IMR-90 (cell line): ENCODE results near the gene C1orf105. TPM values are rescaled to one million over a fixed set of nuclear protein-coding genes. Genes with fewer than 3 reads are reported as not detected.

Source experiments
- ATAC-seq: fragments of 200-7000 bp; cut with Tn5 transposase; 2 replicates; pipeline ENCODE4 v1.9.1; 2020; ENCODE audit warnings: low read depth, mild to moderate bottlenecking, moderate library complexity
- BruUV-seq: library from RNA; stranded (reverse); fragments of 400-500 nt; replicated peaks from 2 replicates; lab custom pipeline; 2021; lab: Mats Ljungman, UMichigan
- CTCF ChIA-PET: fragments of 300-600 bp; formaldehyde crosslinking; extraction: SDS; loops from one replicate; lab custom pipeline; 2021; ENCODE audit warnings: antibody characterized with exemption; lab: Yijun Ruan, JAX
- POLR2A ChIA-PET: fragments of 300-600 bp; sonication (Branson Sonifier 250); formaldehyde crosslinking; loops from one replicate; lab custom pipeline; 2022; ENCODE audit warnings: antibody characterized with exemption; ENCODE audit not compliant: unreplicated experiment; lab: Charles Lee
- DNase-seq: peaks from one replicate; pipeline ENCODE4 v3.0.0; 2013
- H2AFZ ChIP-seq: replicated peaks from 2 replicates; pipeline ENCODE3; 2013; ENCODE audit warnings: low read length, mild to moderate bottlenecking; ENCODE audit not compliant: poor library complexity
- H2AK5ac ChIP-seq: 2 replicates; pipeline ENCODE4 v1.6.1; 2013; ENCODE audit warnings: low read depth, low read length, inconsistent platforms
- H2AK9ac ChIP-seq: replicated peaks from 2 replicates; pipeline ENCODE3; 2013; ENCODE audit warnings: mild to moderate bottlenecking, low read depth, low read length, moderate library complexity; ENCODE audit not compliant: poor library complexity
- H2BK120ac ChIP-seq: 2 replicates; pipeline ENCODE4 v1.6.1; 2013; ENCODE audit warnings: low read depth, low read length, inconsistent platforms
- H2BK15ac ChIP-seq: 3 replicates; pipeline ENCODE4 v1.6.1; 2013; ENCODE audit warnings: low read depth, low read length, inconsistent platforms
- H2BK20ac ChIP-seq: 2 replicates; pipeline ENCODE4 v1.6.1; 2013; ENCODE audit warnings: low read depth, mild to moderate bottlenecking, inconsistent platforms, low read length, moderate library complexity
- H2BK5ac ChIP-seq: 2 replicates; pipeline ENCODE4 v1.6.1; 2013; ENCODE audit warnings: mild to moderate bottlenecking, low read depth, low read length, inconsistent platforms; ENCODE audit not compliant: poor library complexity, severe bottlenecking
- H3K14ac ChIP-seq: replicated peaks from 2 replicates; pipeline ENCODE4 v1.6.1; 2013; ENCODE audit warnings: low read depth, low read length, inconsistent platforms
- H3K18ac ChIP-seq: 2 replicates; pipeline ENCODE4 v1.6.1; 2013; ENCODE audit warnings: low read depth, low read length, control low read depth
- H3K23ac ChIP-seq: 2 replicates; pipeline ENCODE4 v1.6.1; 2013; ENCODE audit warnings: low read depth, low read length, inconsistent platforms
- H3K27ac ChIP-seq: 2 replicates; pipeline ENCODE4 v1.5.1; 2013; ENCODE audit warnings: mild to moderate bottlenecking, control low read depth, low read length; ENCODE audit not compliant: insufficient read depth
- H3K27me3 ChIP-seq: 2 replicates; pipeline ENCODE4 v1.6.1; 2013; ENCODE audit warnings: low read length; ENCODE audit not compliant: control insufficient read depth, insufficient read depth
- H3K36me3 ChIP-seq: 2 replicates; pipeline ENCODE4 v1.6.1; 2013; ENCODE audit warnings: low read length, mixed read lengths; ENCODE audit not compliant: control insufficient read depth, insufficient read depth
- H3K4ac ChIP-seq: 2 replicates; pipeline ENCODE4 v1.6.1; 2013; ENCODE audit warnings: low read depth, low read length, inconsistent platforms
- H3K4me1 ChIP-seq: 2 replicates; pipeline ENCODE4 v1.6.1; 2013; ENCODE audit warnings: low read length, mixed read lengths; ENCODE audit not compliant: control insufficient read depth, insufficient read depth
- H3K4me2 ChIP-seq: 2 replicates; pipeline ENCODE4 v1.6.1; 2013; ENCODE audit warnings: low read depth, mild to moderate bottlenecking, control low read depth, low read length, moderate library complexity
- H3K4me3 ChIP-seq: 2 replicates; pipeline ENCODE4 v1.5.1; 2013; ENCODE audit warnings: low read depth, mild to moderate bottlenecking, control low read depth, low read length, moderate library complexity; ENCODE audit not compliant: insufficient read depth
- H3K56ac ChIP-seq: 2 replicates; pipeline ENCODE4 v1.6.1; 2013; ENCODE audit warnings: low read length, inconsistent platforms; ENCODE audit not compliant: insufficient read depth; ENCODE audit errors: extremely low read depth
- H3K79me1 ChIP-seq, 2 experiments: 2 replicates each; pipeline ENCODE4 v1.6.1; 2013; ENCODE audit warnings: low read length in 2 of 2, inconsistent platforms in 1 of 2, low read depth in 1 of 2
- H3K9ac ChIP-seq: 2 replicates; pipeline ENCODE4 v1.6.1; 2013; ENCODE audit warnings: low read depth, low read length, control low read depth
- H3K9me1 ChIP-seq: 2 replicates; pipeline ENCODE4 v1.6.1; 2013; ENCODE audit warnings: low read length, inconsistent platforms; ENCODE audit not compliant: insufficient read depth
- H3K9me3 ChIP-seq: 2 replicates; pipeline ENCODE4 v1.6.1; 2013; ENCODE audit warnings: low read length; ENCODE audit not compliant: control insufficient read depth, insufficient read depth
- H4K20me1 ChIP-seq: 2 replicates; pipeline ENCODE4 v1.6.1; 2013; ENCODE audit warnings: low read length, inconsistent platforms; ENCODE audit not compliant: insufficient read depth
- H4K5ac ChIP-seq: 2 replicates; pipeline ENCODE4 v1.6.1; 2013; ENCODE audit warnings: mild to moderate bottlenecking, low read depth, low read length, control low read depth
- H4K8ac ChIP-seq, 2 experiments: 2 replicates each; pipeline ENCODE4 v1.6.1; 2013; ENCODE audit warnings: low read depth in 2 of 2, low read length in 2 of 2, control low read depth in 1 of 2, inconsistent platforms in 1 of 2
- H4K91ac ChIP-seq: 2 replicates; pipeline ENCODE4 v1.6.1; 2013; ENCODE audit warnings: low read depth, low read length, inconsistent platforms; ENCODE audit not compliant: insufficient read depth
- BHLHE40 ChIP-seq: fragments of 150-350 bp; IDR thresholded peaks from 2 replicates; pipeline ENCODE4 v1.6.1; 2016; ENCODE audit warnings: mild to moderate bottlenecking, low read depth, low read length
- CHD1 ChIP-seq: IDR thresholded peaks from 2 replicates; pipeline ENCODE4 v1.6.1; 2012; ENCODE audit warnings: low read depth, low read length, improper control_type of control experiment
- CTCF ChIP-seq: conservative IDR thresholded peaks from 2 replicates; pipeline ENCODE4 v1.5.1; 2012; ENCODE audit warnings: mild to moderate bottlenecking, low read depth, low read length, improper control_type of control experiment
- FOS ChIP-seq: fragments of 150-350 bp; IDR thresholded peaks from 2 replicates; pipeline ENCODE4 v1.6.1; 2016; ENCODE audit warnings: low read depth, low read length
- MAFK ChIP-seq: IDR thresholded peaks from 2 replicates; pipeline ENCODE4 v1.6.1; 2012; ENCODE audit warnings: low read depth, low read length, improper control_type of control experiment
- MAZ ChIP-seq: IDR thresholded peaks from 2 replicates; pipeline ENCODE4 v1.6.1; 2012; ENCODE audit warnings: low read depth, mild to moderate bottlenecking, low read length, improper control_type of control experiment, moderate library complexity, borderline replicate concordance
- MXI1 ChIP-seq: IDR thresholded peaks from 2 replicates; pipeline ENCODE4 v1.6.1; 2012; ENCODE audit warnings: low read depth, mild to moderate bottlenecking, low read length, moderate library complexity, borderline replicate concordance
- NFE2L2 ChIP-seq: fragments of 150-350 bp; IDR thresholded peaks from 2 replicates; pipeline ENCODE4 v1.6.1; 2016; ENCODE audit warnings: low read depth, mild to moderate bottlenecking, low read length
- POLR2A ChIP-seq: IDR thresholded peaks from 2 replicates; pipeline ENCODE4 v1.6.1; 2012; ENCODE audit warnings: mild to moderate bottlenecking, low read depth, low read length
- RCOR1 ChIP-seq: IDR thresholded peaks from 2 replicates; pipeline ENCODE4 v1.6.1; 2012; ENCODE audit warnings: mild to moderate bottlenecking, low read length, improper control_type of control experiment; ENCODE audit not compliant: insufficient replicate concordance
- USF2 ChIP-seq: fragments of 150-350 bp; IDR thresholded peaks from 2 replicates; pipeline ENCODE4 v1.6.1; 2017; ENCODE audit warnings: mild to moderate bottlenecking, antibody characterized with exemption, low read length, low read depth
- WGBS, 2 experiments: methylation state at CpG; one replicate each; pipeline versions ENCODE4 v1.1.5 to v1.1.7; 2013; ENCODE audit warnings: missing lambda C conversion rate in 2 of 2; ENCODE audit not compliant: insufficient read length in 1 of 2; ENCODE audit errors: extremely low coverage in 2 of 2; 5-methylcytosine and 5-hydroxymethylcytosine counted together
- dilution Hi-C: fragments of 300-500 bp; cut with HindIII; formaldehyde crosslinking; loops from one replicate; pipeline ENCODE4 v1.14.3; 2018; ENCODE audit warnings: low sequenced_read_pairs; ENCODE audit not compliant: unreplicated experiment
- in situ Hi-C: fragments of 300-500 bp; cut with MboI; formaldehyde crosslinking; loops from 3 replicates; pipeline ENCODE4 v1.14.3; 2019; ENCODE audit warnings: low sequenced_read_pairs, inconsistent platforms, mixed read lengths
- intact Hi-C: fragments of 100-400 bp; cut with micrococcal nuclease; formaldehyde crosslinking; loops from 2 replicates; pipeline ENCODE4 v1.10.0; 2022
- polyA plus RNA-seq, 3 experiments: library from polyadenylated mRNA; depleted of rRNA; stranded (reverse); fragments of >200 nt; gene quantifications; 2 replicates each; pipeline ENCODE4 v1.2.3, GENCODE V29; 2012; ENCODE audit warnings: low replicate concordance in 1 of 3
- total RNA-seq: library from RNA; depleted of rRNA; stranded (reverse); fragments of >200 nt; gene quantifications from 2 replicates; pipeline ENCODE4 v1.2.3, GENCODE V29; 2012

C1orf105 gene
- total and polyA plus RNA-seq, 2 of the 4 experiments (the other 2 are of a cell fraction), result not detected

- Histone ChIP-seq H4K91ac (no peak overlapping the region), H3K9me3 (no peaks in the 10 kb centered on the region), H3K14ac (no peak overlapping the region), H3K56ac (no peak overlapping the region), H3K4me2 (no peak overlapping the region), H3K18ac (no peak overlapping the region), H2BK5ac (no peak overlapping the region), H3K4me1 (no peaks in the 10 kb centered on the region), H4K20me1 (no peaks in the 10 kb centered on the region), H2AFZ (no peak overlapping the region), H4K5ac (no peak overlapping the region), H3K9ac (no peak overlapping the region), H3K4ac (no peak overlapping the region), H2AK9ac (no peak overlapping the region), H3K9me1 (no peaks in the 10 kb centered on the region), H3K27ac (no peak overlapping the region), H3K27me3 (no peaks in the 10 kb centered on the region), H2BK120ac (no peak overlapping the region), H2BK15ac (no peak overlapping the region), H3K4me3 (no peak overlapping the region), H2BK20ac (no peak overlapping the region), H3K79me1 (no peaks in the 10 kb centered on the region), H4K8ac (no peak overlapping the region), H3K23ac (no peak overlapping the region), H3K36me3 (no peaks in the 10 kb centered on the region), H2AK5ac (no peak overlapping the region)
- no CpG with 5 or more reads among the region's 2 CpGs for WGBS, 2 experiments
- DNase-seq (no peak), ATAC-seq (no peak)
- intact Hi-C loops (no loop called here), dilution Hi-C loops (no loop called here), in situ Hi-C loops (no loop called here)
- TF ChIP-seq POLR2A, result no peak
- no peak for TF ChIP-seq BHLHE40
- TF ChIP-seq MAZ, result no peak
- TF ChIP-seq MAFK, result no peak
- TF ChIP-seq MXI1, result no peak
- TF ChIP-seq FOS, result no peak
- TF ChIP-seq CHD1, result no peak
- TF ChIP-seq NFE2L2, result no peak
- TF ChIP-seq USF2, result no peak
- TF ChIP-seq RCOR1, result no peak
- no peak for TF ChIP-seq CTCF
- ChIA-PET CTCF (no interaction called here), POLR2A (no interaction called here)
- no TSS peak for BruUV-seq
Observed at GRCh38 chr1:172375211-172375631, 45.3 kb upstream of the C1orf105 start.
